Left ventricle myocardium inferior (tissue), 1 donor: ENCODE results near the gene SLC6A19. TPM values are rescaled to one million over a fixed set of nuclear protein-coding genes. Genes with fewer than 3 reads are reported as not detected.
A peak's percentile ranks its signal among the peaks of the same experiment; 100 is the strongest.

Experiments
- DNase-seq: peaks from one replicate; pipeline ENCODE4 v3.0.0-alpha.2; 2020
- H3K27ac ChIP-seq: fragments of 200-600 bp; replicated peaks from 2 replicates; pipeline ENCODE4 v1.8.0; 2021
- H3K27me3 ChIP-seq: fragments of 200-600 bp; 2 replicates; pipeline ENCODE4 v1.8.0; 2021; ENCODE audit warnings: low read depth
- H3K36me3 ChIP-seq: fragments of 200-600 bp; 2 replicates; pipeline ENCODE4 v1.8.0; 2021
- H3K4me1 ChIP-seq: fragments of 200-600 bp; 2 replicates; pipeline ENCODE4 v1.8.0; 2021
- H3K4me3 ChIP-seq: fragments of 200-600 bp; 2 replicates; pipeline ENCODE4 v1.8.0; 2021; ENCODE audit warnings: mild to moderate bottlenecking, moderate library complexity
- H3K9me3 ChIP-seq: fragments of 200-600 bp; replicated peaks from 2 replicates; pipeline ENCODE4 v1.8.0; 2021
- intact Hi-C: fragments of 100-400 bp; cut with micrococcal nuclease; formaldehyde crosslinking; loops from one replicate; pipeline ENCODE4 v1.11.0; 2022
- total RNA-seq: library from RNA; stranded (reverse); fragmentation: NEBNext Ultra II Directional; extraction: Animal tissue kit (Norgen Biotek cat#: 25700); gene quantifications from one replicate; pipeline ENCODE4 v1.2.1, GENCODE V29; 2021
- TF ChIP-seq, protein P1 (sequence below): fragments of 200-600 bp; IDR thresholded peaks from 2 replicates; pipeline ENCODE4 v1.8.0; 2021; ENCODE audit warnings: antibody characterized with exemption, mild to moderate bottlenecking, borderline replicate concordance
- donor health status: DM: no; HTN: yes; CAD: no; lungs with severe emphysema.

Gene SLC6A19
- total RNA-seq, 1 donor from 2014 or later = not detected

DNA sequence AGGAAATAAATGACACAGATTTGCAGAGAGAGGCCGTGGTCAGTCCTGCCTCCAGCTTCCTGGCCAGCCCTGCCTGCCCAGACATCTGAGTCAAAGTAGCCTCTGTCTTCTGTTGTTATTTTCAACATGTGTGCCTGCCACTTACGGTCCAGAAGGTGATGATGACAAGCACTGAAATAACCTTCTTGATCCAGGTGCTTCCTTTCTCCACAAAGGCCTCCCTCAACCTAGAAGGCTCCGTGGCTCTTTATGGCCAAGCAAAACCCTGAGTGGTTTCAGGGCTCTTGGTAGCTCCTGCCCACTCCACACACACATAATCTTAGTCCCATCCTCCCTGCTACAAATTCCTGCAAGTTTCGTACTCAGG lies 34.1 kb upstream of the SLC6A19 start:
- intact Hi-C loops = no loop called here

DNA sequence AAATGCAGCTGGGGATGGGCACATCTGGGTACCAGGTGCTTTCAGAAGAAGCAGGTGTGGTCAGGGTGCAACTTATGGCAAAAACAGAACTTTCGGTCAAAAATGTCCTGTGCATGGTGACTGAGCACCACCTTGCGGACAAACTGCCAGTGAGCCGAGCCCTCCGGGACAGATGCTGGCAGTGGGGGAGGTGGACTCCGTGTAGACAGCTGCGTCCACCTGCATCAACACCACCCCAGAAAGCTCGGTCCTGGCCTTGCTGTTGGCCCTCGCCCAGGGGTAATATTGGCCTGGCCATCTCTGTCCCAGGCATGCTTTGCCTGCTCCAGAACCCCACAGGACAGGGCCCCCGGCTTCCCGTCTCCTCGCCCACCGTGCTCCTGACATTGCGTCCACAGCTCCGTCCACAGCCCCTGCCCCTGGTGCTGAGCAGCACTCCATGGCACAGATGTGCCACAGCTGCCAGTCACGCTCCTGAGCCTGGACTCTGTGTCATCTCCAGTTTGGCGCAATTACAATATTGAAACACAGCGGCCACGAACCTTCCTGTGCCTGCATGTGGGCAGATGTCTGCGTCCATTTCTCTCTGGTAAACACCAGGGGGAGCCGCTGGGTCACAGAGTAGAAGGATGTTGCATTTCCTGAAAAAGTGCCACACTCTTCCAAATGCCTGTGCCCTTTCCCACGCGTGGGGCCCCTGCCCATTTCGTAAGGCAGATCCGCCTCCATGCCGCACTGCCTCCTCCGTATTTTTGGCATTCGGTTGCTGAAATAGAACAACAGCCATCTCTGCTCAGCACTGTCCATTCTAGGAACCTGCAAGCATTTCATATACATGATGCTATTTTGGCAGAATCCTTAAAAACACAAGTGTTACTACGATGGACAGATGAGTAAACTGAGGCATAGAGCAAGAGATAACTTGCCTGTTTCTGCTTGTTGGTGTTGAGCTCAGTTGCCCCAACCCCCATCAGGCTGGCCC lies 33.4 kb upstream of the SLC6A19 start:
- intact Hi-C loops = no loop called here
- no peaks in the 10 kb centered on the region for H3K9me3 ChIP-seq
- peak; percentile 60 for DNase-seq

More for the DNA sequence above, 34.1 kb upstream of the SLC6A19 start:
- TF ChIP-seq, protein P1, sequence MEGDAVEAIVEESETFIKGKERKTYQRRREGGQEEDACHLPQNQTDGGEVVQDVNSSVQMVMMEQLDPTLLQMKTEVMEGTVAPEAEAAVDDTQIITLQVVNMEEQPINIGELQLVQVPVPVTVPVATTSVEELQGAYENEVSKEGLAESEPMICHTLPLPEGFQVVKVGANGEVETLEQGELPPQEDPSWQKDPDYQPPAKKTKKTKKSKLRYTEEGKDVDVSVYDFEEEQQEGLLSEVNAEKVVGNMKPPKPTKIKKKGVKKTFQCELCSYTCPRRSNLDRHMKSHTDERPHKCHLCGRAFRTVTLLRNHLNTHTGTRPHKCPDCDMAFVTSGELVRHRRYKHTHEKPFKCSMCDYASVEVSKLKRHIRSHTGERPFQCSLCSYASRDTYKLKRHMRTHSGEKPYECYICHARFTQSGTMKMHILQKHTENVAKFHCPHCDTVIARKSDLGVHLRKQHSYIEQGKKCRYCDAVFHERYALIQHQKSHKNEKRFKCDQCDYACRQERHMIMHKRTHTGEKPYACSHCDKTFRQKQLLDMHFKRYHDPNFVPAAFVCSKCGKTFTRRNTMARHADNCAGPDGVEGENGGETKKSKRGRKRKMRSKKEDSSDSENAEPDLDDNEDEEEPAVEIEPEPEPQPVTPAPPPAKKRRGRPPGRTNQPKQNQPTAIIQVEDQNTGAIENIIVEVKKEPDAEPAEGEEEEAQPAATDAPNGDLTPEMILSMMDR = no peak
- H3K36me3 ChIP-seq = no peaks in the 10 kb centered on the region
- no peak overlapping the region for H3K27ac ChIP-seq
- no peaks in the 10 kb centered on the region for H3K9me3 ChIP-seq
- no peak for DNase-seq
- no peak overlapping the region for H3K4me3 ChIP-seq
- peaks cover 13% of the 10 kb centered on the region for H3K4me1 ChIP-seq
- H3K27me3 ChIP-seq = peaks cover 4% of the 10 kb centered on the region

DNA sequence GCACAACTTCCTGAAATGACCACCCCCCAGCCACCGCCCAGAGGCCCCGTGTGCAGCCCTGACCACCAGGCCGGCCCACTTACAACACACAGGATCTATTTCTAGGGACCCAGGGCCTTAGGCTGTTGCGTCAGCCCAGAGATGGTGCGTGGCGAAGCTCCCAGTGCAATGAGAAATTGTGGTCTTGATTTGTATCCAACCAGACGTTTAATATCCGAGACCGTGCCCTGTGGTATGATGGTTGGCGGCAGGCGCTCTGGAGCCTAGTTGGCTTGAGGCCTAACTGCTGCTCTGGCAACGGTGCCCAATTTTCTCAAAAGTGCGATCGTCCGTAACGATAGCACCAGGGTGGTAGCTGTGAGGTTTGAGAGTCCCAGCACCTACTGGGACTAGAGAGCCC lies 32.6 kb upstream of the SLC6A19 start:
- Histone ChIP-seq H3K4me1 (peaks cover 13% of the 10 kb centered on the region), H3K9me3 (no peaks in the 10 kb centered on the region), H3K27me3 (peaks cover 4% of the 10 kb centered on the region), H3K36me3 (no peaks in the 10 kb centered on the region), H3K4me3 (no peak overlapping the region), H3K27ac (no peak overlapping the region)
- no peak for DNase-seq
- TF ChIP-seq, protein P1 = no peak
- intact Hi-C loops = no loop called here

More for the DNA sequence above, 33.4 kb upstream of the SLC6A19 start:
- Histone ChIP-seq H3K27ac (no peak overlapping the region), H3K27me3 (peaks cover 4% of the 10 kb centered on the region), H3K4me1 (peaks cover 12% of the 10 kb centered on the region), H3K4me3 (peak overlapping the region; percentile 46), H3K36me3 (no peaks in the 10 kb centered on the region)
- TF ChIP-seq, protein P1 = peak; percentile 72

DNA sequence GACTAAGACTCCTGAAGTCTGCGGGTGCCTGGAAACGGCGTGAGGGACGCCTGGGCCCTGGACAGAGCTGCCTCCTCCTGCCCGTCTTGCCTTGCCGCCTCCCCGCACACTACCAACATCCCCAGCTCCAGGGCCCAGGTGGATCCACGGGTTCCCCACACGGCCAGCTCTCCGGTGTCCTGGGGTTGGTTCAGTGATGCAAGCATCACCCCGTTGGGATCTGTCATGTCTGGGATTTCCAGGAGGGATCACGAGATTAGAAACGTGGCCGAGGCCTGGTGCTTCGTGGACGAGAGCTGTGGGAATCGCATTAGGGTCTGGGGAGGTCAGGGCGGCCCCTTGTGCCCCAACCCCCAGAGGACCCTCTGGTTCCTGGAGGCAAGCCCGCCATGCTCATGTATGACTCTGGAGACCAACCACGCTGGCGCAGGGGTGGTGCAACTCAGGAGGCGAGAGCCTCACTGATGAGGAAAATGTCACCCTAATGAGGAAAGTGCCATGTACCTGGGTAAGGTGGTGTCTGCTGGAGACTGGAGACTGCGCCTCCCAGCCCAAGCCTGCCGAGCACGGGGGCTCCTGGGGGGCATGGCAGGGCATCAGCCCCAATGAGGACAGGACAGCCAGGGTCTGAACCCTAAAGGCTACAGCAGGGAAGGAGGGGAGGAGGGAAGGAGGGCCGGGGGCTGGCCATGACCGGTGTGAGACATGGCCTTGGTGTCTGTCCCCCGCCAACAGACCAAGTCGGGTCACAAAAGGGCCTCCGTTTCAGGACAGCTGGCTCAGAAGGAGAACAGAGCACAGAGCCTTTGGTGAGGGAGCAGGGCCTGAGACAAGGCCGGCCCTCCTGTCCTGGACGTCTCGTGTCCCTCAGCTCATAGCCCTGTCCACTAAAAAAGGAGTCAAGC lies 31.9 kb upstream of the SLC6A19 start:
- no peak overlapping the region for H3K27ac ChIP-seq
- peaks cover 4% of the 10 kb centered on the region for H3K27me3 ChIP-seq
- no peaks in the 10 kb centered on the region for H3K36me3 ChIP-seq
- intact Hi-C loops = loop anchor here (5.0 kb wide), 1 partner anchor 247 kb away; no protein-coding TSS in a partner anchor
- H3K9me3 ChIP-seq = no peaks in the 10 kb centered on the region
- TF ChIP-seq, protein P1 = no peak
- H3K4me3 ChIP-seq = no peak overlapping the region
- peaks cover 17% of the 10 kb centered on the region for H3K4me1 ChIP-seq
- DNase-seq = no peak

DNA sequence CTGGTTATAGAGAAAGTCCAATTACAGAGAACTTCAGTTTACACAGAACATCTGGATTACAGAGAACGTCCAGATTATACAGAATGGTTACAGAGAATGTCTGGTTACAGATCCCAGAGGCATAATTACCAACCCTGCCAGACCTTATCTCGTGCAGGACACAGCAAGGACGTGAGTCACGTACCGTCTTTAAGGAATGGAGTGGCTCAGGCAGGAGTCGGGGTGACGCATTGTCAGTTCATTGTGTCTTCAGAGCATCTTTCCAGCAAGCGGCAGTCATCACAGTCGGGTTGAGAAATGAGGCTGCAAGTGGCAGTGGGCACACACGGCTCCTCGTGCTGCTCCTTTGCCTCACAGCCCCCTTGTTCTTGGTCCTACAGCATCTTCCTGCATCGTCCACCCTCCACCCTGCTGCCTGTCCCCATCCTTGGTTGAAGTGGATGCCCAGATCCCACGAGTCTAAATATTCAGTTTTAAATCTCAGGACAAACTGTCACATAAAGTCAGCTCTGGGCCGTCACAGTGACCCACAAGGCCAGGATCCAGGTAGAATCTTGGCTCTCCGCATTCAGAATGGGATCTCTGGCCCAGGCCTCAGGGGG lies 30.0 kb upstream of the SLC6A19 start:
- TF ChIP-seq, protein P1 = no peak
- Histone ChIP-seq H3K36me3 (no peaks in the 10 kb centered on the region), H3K27me3 (peaks cover 4% of the 10 kb centered on the region), H3K4me3 (no peak overlapping the region), H3K27ac (no peak overlapping the region), H3K9me3 (no peaks in the 10 kb centered on the region), H3K4me1 (peaks cover 17% of the 10 kb centered on the region)
- intact Hi-C loops = loop anchor here (5.0 kb wide), 1 partner anchor 249 kb away; no protein-coding TSS in a partner anchor
- DNase-seq = no peak
